Neural cell (in vitro differentiated cells): ENCODE measurements around the gene MMAB.

ENCODE experiments used
- RAD21 ChIP-seq: fragments of 450-650 bp; conservative IDR thresholded peaks from 2 replicates; pipeline ENCODE4 v1.6.1; 2014; ENCODE audit warnings: antibody characterized with exemption, mild to moderate bottlenecking, moderate library complexity
- TF ChIP-seq, protein P1 (sequence below): fragments of 450-650 bp; IDR thresholded peaks from 2 replicates; pipeline ENCODE4 v1.5.1; 2014; ENCODE audit warnings: antibody characterized with exemption, mild to moderate bottlenecking, moderate library complexity; ENCODE audit not compliant: poor library complexity, severe bottlenecking

DNA sequence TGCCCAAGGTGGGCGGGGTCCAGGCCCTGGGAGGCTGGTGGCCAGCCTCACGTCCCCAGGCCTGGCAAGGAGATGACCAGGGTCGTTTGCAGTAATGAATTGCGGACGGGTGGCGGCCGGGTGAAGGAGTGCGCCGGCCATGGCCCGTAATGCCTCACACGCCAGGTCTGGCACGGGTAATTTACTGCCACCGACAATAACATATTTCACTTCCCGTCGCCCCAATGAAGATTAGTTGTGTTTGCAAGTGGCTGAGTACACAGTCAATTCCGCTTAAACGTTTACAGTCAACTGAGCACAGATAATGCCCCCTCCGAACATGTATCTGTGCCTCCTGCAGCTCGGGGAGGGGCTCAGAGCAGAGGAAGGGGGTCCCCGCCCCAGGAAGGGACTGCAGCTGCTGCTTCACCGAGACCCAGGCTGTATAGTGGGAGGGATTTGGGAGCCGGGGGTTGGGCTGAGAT, 48.6 kb upstream of the MMAB start:
- TF ChIP-seq, protein P1, sequence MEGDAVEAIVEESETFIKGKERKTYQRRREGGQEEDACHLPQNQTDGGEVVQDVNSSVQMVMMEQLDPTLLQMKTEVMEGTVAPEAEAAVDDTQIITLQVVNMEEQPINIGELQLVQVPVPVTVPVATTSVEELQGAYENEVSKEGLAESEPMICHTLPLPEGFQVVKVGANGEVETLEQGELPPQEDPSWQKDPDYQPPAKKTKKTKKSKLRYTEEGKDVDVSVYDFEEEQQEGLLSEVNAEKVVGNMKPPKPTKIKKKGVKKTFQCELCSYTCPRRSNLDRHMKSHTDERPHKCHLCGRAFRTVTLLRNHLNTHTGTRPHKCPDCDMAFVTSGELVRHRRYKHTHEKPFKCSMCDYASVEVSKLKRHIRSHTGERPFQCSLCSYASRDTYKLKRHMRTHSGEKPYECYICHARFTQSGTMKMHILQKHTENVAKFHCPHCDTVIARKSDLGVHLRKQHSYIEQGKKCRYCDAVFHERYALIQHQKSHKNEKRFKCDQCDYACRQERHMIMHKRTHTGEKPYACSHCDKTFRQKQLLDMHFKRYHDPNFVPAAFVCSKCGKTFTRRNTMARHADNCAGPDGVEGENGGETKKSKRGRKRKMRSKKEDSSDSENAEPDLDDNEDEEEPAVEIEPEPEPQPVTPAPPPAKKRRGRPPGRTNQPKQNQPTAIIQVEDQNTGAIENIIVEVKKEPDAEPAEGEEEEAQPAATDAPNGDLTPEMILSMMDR = no peak
- TF ChIP-seq RAD21 = no peak
